ENCODE measurements around the gene GABRD.

The GABRD gene

GRCh38 chr1:2018217-2019171 lies 651 bp upstream of the GABRD start:
- DNase-seq, result no peak

DNA sequence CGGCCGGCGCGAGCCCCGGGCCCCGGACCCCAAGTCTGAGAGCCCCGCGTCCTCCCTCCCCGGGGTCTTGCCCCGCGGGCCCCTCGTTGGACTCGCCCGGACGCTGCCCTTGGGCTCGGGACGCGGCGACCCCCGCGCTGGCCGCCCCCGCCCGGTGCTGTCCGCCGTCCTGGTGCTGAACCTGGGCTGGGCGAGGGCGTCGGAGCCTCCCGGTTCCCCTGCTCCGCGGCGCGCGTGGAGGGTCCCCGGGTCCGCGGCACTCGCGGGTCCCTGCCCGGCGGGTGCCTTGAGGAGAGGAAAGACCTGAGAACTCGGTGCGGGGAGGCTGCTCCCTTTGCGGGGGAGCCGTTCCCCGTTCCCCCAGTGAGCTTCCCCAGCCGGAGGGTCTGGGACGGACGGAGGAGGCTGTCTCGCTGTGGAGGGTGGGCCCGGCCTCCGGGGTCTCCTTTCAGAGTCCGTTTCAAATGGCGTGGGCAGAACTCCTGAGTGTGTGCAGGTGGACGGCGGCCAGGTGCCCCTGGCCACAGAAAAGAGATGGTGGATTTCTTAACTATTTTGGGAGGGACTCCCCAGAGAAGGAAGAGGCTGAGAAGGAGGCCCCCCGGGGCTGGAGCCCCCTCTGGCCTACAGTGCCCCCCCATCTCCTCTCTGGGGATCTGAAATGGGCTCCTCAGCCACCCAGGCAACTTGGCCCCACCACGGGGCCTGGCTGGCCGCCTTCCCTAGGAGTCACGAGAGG lies 595 bp downstream of the GABRD start:
- no peak for DNase-seq

DNA sequence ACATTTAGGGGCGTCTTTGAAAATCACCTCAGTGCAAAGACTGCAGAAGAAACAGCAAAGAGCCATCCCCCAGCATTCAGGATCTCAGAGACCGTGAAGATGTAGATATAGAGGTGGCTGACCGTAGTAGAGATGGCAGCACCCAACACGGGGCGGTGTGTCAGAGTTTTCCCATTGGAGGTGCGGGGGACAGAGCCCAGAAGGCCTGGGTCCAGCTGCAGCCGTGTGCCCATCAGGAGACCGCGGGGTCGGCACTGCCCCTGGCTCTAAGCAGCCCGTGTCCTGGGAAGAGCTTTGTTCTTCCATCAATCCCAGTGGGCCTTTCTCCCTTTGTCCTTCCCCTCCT lies 1.1 kb downstream of the GABRD start:
- DNase-seq, result no peak

- DNase-seq, result no peak
These were observed 2.4 kb downstream of the GABRD start for GRCh38 chr1:2021550-2021949.

GRCh38 chr1:2022063-2022770 lies 3.1 kb downstream of the GABRD start:
- no peak for DNase-seq

- DNase-seq, result no peak
These were observed 4.0 kb downstream of the GABRD start for GRCh38 chr1:2023187-2023586.

DNA sequence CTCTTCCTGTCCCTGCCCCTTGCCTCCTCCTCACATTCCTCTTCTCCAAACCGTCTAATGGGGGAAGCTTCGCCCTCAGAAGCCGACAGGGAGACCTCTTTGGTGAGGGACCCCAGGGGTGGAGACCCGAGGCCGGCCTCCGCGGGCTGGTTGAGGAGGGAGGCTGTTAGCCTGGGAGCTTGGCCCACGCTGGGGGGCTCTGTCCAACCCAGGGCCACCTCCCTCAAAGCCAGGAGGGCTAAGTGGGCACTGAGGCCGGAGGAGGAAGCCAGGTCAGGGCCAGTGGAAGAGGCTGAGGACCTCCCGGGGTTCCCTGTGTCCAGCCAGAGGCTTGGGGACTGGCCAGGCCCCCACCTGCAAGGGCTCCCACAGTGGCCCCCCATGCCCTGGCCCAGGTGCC lies 5.3 kb downstream of the GABRD start:
- DNase-seq, result no peak

- no peak for DNase-seq
These were observed 5.7 kb downstream of the GABRD start for GRCh38 chr1:2024887-2025286.

GRCh38 chr1:2025491-2025981 lies 6.4 kb downstream of the GABRD start:
- DNase-seq, result peak; percentile 15

DNA sequence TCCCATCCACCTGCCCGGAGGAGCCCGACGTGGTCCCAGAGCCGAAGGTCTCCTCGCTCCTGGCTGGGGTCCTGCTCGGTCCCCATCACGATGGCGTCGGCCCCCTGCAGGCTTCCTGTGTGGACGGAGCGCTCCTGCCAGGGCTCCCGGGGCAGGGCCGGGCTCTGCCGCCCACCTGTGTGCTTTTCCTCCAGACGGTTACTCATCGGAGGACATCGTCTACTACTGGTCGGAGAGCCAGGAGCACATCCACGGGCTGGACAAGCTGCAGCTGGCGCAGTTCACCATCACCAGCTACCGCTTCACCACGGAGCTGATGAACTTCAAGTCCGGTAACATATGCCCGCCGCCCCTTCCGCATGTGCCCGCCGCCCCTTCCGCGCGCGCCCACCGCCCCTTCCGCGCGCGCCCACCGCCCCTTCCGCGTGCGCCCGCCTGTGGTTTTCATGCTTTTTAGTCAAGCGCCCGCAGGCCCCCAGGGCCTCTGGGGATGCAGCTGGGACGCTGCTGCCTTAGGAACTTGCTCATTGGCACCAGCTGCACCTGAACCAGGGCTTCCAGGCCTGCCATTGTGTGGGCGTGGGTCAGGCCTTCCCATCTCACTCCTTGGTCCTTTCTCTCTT lies 8.9 kb downstream of the GABRD start:
- DNase-seq, result no peak

DNA sequence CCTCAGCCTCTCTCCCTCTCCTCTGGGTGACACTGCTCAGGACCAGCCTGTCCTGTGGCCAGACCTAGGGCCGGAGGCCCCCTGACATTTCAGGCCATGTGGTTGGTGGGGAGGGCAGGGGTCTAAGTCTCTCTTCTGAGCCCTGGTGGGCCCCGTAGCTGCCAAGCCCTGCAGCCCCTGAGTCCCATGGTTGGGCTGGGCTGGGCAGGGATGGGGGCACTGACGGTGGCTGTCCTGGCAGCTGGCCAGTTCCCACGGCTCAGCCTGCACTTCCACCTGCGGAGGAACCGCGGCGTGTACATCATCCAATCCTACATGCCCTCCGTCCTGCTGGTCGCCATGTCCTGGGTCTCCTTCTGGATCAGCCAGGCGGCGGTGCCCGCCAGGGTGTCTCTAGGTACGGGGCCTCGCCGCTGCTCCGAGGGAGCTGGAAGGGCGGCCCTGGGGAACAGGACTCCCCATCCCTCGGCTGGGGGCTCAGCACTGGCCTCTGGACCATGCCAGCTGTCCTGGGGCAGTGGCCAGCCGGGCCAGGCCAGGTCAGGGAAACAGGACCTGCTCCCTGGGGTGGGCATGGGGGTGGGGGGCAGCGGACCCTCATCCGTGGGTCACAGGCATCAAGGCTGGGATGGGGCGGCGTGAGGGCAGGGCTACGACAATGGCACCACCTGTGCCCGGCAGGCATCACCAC lies 9.9 kb downstream of the GABRD start:
- no peak for DNase-seq

DNA sequence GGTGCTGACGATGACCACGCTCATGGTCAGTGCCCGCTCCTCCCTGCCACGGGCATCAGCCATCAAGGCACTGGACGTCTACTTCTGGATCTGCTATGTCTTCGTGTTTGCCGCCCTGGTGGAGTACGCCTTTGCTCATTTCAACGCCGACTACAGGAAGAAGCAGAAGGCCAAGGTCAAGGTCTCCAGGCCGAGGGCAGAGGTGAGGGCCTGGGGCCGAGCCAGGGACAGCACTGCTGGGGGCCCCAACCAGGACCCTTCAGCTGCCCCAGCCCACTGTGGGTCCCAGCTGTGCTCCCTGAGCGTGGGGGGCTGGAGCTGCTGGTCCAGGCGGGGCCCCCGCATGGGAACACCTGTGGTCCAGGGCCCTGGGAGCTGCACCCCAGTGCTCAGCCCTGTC lies 10.4 kb downstream of the GABRD start:
- DNase-seq, result no peak

- DNase-seq, result no peak
These were observed 11.1 kb downstream of the GABRD start for GRCh38 chr1:2030076-2030871.

GRCh38 chr1:2031546-2032540 lies 12.7 kb downstream of the GABRD start:
- no peak for DNase-seq

- DNase-seq, result no peak
These were observed 13.6 kb downstream of the GABRD start for GRCh38 chr1:2032737-2033136.

DNA sequence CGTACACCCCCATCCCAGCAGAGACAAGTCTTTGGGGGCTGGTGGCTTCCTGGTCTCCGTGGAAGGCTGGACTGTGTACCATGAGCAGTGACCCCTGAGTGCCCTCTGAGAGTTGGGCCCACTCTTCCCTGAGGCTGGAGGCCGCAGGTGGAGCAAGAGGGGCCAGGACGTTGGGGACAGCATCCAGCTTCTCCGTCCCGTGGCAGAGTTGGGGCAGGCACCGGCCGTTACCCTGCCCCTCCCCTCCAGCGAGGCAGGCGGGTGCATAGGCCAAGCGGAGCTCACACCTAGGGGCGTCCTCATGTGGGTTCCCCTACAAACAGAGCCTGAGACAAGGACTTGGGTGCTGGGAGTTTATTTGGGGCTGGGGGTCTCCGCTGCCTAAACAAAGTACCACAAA lies 14.0 kb downstream of the GABRD start:
- DNase-seq, result no peak

DNA sequence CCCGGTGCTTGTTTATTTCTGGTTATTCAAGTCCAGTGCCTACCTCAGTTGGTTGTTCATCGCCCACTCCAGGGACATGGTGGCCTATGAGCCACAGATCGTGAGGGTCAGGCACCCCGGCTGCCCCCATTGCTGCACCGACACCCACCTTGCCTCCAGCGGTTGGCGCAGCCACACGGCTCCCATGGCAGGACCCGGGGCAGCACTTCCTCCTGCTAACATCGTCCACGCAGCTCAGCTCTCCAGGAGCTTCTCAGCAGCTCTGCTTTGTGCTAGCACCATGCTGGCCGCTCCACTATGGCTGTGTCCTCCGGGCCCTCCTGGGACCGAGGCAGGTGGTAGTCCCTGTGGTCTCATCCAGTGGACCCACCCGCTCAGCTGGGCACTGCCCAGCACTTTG lies 17.1 kb downstream of the GABRD start:
- DNase-seq, result no peak

DNA sequence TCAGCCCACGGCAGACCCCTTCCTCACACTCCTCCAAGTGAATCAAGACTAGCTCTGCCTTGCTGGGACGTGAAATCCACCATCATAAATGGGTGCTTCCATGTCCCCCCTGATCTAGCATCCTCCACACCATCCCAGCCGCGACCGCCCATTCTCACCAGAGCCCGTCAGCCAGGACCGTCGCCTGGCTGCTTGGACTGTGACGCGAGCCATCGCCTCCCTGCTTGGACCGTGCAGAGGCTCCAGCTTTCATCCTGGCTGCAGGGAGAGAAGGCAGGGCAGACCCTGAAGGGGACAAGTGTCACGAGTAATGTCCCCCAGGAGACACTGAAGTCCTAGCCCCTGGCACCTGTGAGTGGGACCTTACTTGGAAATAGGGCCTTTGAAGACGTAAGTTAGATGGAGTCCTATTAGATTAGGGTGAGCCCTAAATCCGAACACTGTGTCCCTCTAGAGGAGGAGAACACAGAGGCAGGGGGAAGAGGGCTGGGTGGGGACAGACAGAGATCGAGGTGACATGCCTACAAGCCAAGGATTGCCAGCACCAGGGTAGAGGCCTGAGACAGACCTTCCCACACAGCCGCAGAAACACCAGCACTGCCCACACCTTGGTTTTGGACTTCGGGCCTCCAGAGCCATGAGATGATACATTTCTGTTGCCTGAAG lies 18.3 kb downstream of the GABRD start:
- DNase-seq, result no peak

- no peak for DNase-seq
These were observed 19.1 kb downstream of the GABRD start for GRCh38 chr1:2038229-2038628.

DNA sequence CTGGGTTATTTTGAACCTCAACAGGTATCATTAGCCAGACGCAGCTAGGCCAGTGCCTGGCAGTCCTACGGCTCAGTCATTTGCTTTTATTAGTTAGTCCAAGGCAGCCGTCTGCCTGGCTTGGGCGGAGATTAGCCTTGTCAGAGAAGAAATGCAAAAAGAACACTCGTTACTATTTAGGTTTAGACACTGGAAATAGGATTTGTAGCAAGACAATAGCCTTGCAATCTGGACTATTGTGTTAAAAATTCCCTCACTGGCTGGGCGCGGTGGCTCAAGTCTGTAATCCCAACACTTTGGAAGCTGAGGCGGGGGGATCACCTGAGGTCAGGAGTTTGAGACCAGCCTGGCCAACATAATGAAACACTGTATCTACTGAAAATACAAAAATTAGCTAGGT lies 20.1 kb downstream of the GABRD start:
- DNase-seq, result no peak

All from CD4-positive, alpha-beta T cell treated with Interleukin-12 subunit alpha and Interleukin-12 subunit beta, for 1 hour (primary cell).